AG04450 (cell line): ENCODE measurements around the gene PEX19. TPM values are rescaled to one million over a fixed set of nuclear protein-coding genes. Genes with fewer than 3 reads are reported as not detected.
A peak's percentile ranks its signal among the peaks of the same experiment; 100 is the strongest.
"Not testable (repeated sequence)": the region's sequence is repeated elsewhere in the genome, so short reads cannot be mapped to it uniquely, and the experiment has no call there.

Source experiments
- CTCF ChIA-PET: fragments of 300-600, 350-600 bp; formaldehyde crosslinking; extraction: SDS; loops from one replicate; lab custom pipeline; 2022; ENCODE audit warnings: antibody characterized with exemption, inconsistent platforms; lab: Charles Lee
- POLR2A ChIA-PET: fragments of 350-600 bp; formaldehyde crosslinking; extraction: SDS; loops from one replicate; lab custom pipeline; 2021; ENCODE audit warnings: antibody characterized with exemption, inconsistent platforms; lab: Yijun Ruan, JAX
- DNase-seq: peaks from one replicate; pipeline ENCODE4 v3.0.0-alpha.2; 2011; ENCODE audit warnings: low read depth, low spot score
- H3K27ac ChIP-seq: one replicate; pipeline ENCODE4 v1.5.1; 2012; ENCODE audit warnings: low read depth, low read length, control low read depth
- H3K27me3 ChIP-seq: one replicate; pipeline ENCODE4 v1.6.0; 2012; ENCODE audit warnings: low read length; ENCODE audit not compliant: control insufficient read depth, insufficient read depth
- H3K4me3 ChIP-seq: 2 replicates; pipeline ENCODE4 v1.5.1; 2011; ENCODE audit warnings: mild to moderate bottlenecking, low read depth, low read length, control low read depth
- H3K9me3 ChIP-seq: 2 replicates; pipeline ENCODE4 v1.5.1; 2012; ENCODE audit warnings: low read length; ENCODE audit not compliant: control insufficient read depth, insufficient read depth
- polyA plus RNA-seq: library from polyadenylated mRNA; depleted of rRNA; stranded (reverse); fragments of >200 nt; gene quantifications from 2 replicates; pipeline ENCODE4 v1.2.3, GENCODE V29; 2011
- TF ChIP-seq, protein P1 (sequence below): IDR thresholded peaks from 2 replicates; pipeline ENCODE4 v1.5.1; 2011; ENCODE audit warnings: low read depth, low read length, control low read depth, inconsistent platforms

The PEX19 gene
- polyA plus RNA-seq, 1 experiment, result 87.5 TPM

DNA sequence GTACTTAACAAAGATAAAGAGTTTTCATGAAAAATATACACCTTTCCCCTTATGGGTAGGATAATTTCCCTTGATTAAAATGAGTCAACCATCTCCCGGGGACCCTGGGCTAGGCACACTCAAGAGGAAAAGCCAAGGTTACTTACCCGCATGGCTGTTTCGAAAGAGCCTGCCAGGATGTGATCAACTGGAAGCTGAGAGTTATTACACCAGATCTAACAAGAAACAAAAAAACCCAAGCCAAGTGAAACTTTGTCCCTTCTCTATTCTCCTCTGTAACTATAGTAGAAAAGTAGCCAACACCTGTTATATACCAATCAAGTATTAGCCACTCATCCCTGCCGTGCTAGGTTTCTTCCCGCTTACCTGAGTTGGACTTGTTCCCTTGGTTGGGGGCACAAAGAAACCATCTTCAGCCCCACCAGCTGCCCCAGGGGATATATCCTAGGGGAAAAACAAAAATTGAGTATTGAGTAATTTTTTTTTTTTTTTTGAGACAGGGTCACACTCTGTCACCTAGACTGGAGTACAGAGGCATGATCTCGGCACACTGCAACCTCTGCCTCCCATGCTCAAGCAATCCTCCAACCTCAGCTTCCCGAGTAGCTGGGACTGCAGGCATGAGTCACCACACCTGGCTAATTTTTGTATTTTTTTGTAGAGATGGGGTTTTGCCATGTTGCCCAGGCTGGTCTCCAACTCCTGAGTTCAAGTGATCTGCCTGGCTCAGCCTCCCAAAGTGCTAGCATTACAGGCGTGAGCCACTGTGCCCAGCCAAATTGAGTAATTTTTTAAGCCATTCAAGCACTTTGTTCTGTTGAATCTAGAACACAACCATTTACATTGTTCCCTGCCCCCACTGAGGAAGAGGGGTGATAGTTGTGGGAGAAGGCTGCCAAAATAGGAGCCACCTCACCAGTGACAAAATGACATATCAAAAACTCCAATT lies 8.4 kb upstream of the PEX19 start:
- H3K9me3 ChIP-seq, result no peaks in the 10 kb centered on the region
- TF ChIP-seq, protein P1, sequence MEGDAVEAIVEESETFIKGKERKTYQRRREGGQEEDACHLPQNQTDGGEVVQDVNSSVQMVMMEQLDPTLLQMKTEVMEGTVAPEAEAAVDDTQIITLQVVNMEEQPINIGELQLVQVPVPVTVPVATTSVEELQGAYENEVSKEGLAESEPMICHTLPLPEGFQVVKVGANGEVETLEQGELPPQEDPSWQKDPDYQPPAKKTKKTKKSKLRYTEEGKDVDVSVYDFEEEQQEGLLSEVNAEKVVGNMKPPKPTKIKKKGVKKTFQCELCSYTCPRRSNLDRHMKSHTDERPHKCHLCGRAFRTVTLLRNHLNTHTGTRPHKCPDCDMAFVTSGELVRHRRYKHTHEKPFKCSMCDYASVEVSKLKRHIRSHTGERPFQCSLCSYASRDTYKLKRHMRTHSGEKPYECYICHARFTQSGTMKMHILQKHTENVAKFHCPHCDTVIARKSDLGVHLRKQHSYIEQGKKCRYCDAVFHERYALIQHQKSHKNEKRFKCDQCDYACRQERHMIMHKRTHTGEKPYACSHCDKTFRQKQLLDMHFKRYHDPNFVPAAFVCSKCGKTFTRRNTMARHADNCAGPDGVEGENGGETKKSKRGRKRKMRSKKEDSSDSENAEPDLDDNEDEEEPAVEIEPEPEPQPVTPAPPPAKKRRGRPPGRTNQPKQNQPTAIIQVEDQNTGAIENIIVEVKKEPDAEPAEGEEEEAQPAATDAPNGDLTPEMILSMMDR, result no peak
- CTCF ChIA-PET, result interaction anchor here (1.1 to 11.5 kb wide), 23 partner anchors 9 to 257 kb away, joined by 3 to 175 read pairs (median 22); partner anchors contain the start of genes CASQ1 and PEX19
- no peak overlapping the region for H3K4me3 ChIP-seq
- H3K27ac ChIP-seq, result no peak overlapping the region
- H3K27me3 ChIP-seq, result no peaks in the 10 kb centered on the region
- DNase-seq, result no peak
- POLR2A ChIA-PET, result no interaction called here

DNA sequence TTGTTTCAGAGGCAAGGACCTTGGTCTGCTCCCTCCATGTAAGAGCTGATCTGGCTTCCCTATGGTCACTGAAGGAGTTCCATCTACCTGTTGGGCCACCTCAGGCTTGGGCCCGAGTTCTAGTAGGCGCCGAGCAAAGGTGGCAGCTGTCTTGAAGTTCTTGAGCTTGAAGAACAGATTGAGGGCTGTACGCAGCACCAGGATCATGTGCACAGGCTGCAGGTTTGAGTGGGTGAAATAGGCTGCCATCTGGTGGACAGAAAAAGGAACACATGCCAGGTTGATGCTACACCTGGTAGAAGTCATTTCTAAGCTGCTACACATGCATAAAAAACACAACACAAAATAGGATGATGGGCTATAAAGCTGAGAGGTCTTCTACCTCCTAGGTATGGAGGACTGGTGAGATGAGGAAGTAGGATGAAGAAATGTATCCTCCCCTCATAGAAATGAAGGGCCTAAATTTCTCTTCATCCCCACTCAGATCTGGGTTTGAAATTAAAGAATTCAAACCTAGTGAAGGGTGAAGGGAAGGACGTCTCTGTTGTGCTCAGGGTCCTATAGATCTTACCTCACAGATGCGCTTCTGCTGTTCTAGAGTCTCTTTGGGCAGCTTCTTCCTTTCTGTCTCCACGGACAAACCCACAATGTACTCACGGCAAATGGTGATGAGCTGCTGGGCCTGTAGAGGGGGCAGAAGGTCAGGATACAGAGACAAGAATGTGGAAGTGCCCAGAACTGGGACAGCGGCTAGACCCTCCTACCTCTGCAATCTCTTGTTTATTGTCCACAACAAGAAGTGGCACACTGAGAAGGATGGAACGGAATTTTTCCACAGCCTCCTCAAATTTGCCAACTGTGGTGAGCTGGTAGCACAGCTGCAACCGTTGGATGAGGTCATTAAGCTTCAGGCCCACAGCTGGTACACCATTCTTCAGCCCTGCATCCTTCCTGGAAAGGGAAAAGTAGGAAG lies 6.6 kb upstream of the PEX19 start:
- H3K4me3 ChIP-seq, result no peak overlapping the region
- peak; percentile 32 for DNase-seq
- no peaks in the 10 kb centered on the region for H3K9me3 ChIP-seq
- POLR2A ChIA-PET, result interaction anchor here (1.3 to 1.7 kb wide), 2 partner anchors 29 to 98 kb away, joined by 4 to 5 read pairs; partner anchors contain the start of gene DCAF8
- CTCF ChIA-PET, result interaction anchor here (0.6 to 11.5 kb wide), 65 partner anchors 8 to 256 kb away, joined by 3 to 175 read pairs (median 6); partner anchors contain the start of genes CASQ1, COPA, DCAF8 and IGSF8
- H3K27ac ChIP-seq, result no peak overlapping the region
- H3K27me3 ChIP-seq, result no peaks in the 10 kb centered on the region
- TF ChIP-seq, protein P1, result peak; percentile 82

DNA sequence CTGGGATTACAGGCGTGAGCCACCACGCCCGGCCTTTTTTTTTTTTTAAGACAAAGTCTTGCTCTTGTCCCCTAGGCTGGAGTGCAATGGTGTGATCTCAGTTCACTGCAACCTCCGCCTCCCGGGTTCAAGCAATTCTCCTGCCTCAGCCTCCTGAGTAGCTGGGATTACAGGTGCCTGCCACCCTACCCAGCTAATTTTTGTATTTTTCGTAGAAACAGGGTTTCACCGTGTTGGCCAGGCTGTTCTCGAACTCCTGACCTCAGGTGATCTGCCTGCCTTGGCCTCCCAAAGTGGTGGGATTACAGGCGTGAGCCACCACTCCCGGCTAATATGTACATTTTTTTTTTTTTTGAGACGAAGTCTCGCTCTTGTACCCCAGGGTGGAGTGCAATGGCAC lies 2.8 kb upstream of the PEX19 start:
- not testable (repeated sequence) for DNase-seq, H3K9me3 ChIP-seq, H3K27me3 ChIP-seq, H3K27ac ChIP-seq, H3K4me3 ChIP-seq
- CTCF ChIA-PET, result interaction anchor here (0.8 to 11.5 kb wide), 4 partner anchors 14 to 202 kb away, joined by 3 to 175 read pairs (median 4); partner anchors contain the start of gene CASQ1
- POLR2A ChIA-PET, result interaction anchor here (1.0 kb wide), 1 partner anchor 25 kb away, joined by 6 read pairs; the partner anchor contains the start of gene DCAF8

DNA sequence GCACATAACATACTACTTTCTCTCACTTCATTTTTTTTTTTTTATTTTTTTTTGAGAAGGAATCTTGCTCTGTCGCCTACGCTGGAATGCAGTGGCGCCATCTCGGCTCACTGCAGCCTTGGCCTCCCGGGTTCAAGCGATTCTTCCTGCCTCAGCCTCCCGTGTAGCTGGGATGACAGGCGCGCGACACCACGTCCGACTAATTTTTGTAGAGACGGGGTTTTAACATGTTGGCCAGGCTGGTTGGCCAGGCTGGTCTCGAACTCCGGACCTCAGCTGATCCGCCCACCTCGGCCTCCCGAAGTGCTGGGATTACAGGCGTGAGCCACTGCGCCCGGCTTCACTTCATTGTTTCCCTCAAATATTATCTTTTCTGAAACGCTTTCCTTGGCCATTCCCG lies 573 bp upstream of the PEX19 start:
- TF ChIP-seq, protein P1, result no peak
- POLR2A ChIA-PET, result interaction anchor here (0.8 to 2.2 kb wide), 6 partner anchors 9 to 60 kb away, joined by 3 to 7 read pairs (median 4); partner anchors contain the start of gene DCAF8
- Histone ChIP-seq H3K4me3 (peak overlapping the region; percentile 31; the same call in 1 of the 2 replicates), H3K9me3 (no peaks in the 10 kb centered on the region), H3K27me3 (no peaks in the 10 kb centered on the region), H3K27ac (no peak overlapping the region)
- CTCF ChIA-PET, result interaction anchor here (0.9 to 2.6 kb wide), 4 partner anchors 25 to 185 kb away, joined by 3 to 15 read pairs (median 6); no protein-coding TSS in a partner anchor
- DNase-seq, result no peak
